GM10266 (cell line): Measurements from ENCODE around the gene PHYHIPL.

ENCODE experiments used
- DNase-seq: peaks from one replicate; pipeline ENCODE4 v3.0.0; 2012; ENCODE audit errors: extremely low spot score
- CTCF ChIP-seq: IDR thresholded peaks from 2 replicates; pipeline ENCODE4 v1.5.1; 2012; ENCODE audit warnings: mild to moderate bottlenecking, low read depth; ENCODE audit not compliant: control insufficient read depth, insufficient read depth; ENCODE audit errors: missing control alignments

Gene PHYHIPL

DNA sequence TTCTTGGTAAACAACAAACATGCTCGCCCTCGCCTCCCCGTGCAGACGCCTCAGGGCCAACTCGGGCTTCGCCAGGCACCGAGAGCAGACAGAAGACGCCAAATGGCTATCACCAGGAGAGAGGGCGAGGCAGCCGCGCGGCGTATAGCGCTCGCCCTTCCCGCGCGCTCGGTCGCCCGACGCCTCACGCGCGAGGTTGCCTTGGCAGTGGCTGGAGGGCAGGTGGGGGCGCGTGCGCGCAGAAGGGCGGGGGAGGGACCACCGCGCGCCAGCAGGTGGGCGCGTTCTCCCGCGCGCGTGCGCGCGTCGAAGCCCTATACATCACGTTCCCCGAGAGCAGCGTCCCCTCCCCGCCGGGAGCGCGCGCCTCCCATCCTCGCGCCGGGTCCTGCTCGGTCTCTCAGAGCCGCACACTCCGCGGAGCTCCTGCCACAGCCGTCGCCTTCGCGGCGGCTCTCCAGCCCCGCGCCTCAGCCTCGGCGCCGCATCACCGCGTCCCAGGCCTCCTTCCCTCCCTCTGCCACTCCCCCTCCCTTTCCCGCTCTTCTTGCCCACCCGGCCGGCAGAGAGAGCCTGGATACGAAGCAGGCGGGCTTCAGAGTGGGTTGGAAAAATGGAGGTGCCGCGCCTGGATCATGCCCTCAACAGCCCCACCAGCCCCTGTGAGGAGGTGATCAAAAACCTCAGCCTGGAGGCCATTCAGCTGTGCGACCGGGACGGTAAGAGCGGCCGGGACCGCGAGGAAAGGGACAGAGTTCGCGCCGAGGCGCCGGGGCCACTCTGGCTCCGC, at the start of gene PHYHIPL:
Gene PHYHIPL, plus strand, starts transcription at position 403 of the 790 bp plus-strand sequence. Its CDS starts 211 bp downstream, at position 614.
- no peak for DNase-seq
- TF ChIP-seq CTCF, result no peak

GRCh38 chr10:59126991-59127390, 49.5 kb upstream of the PHYHIPL start:
- DNase-seq, result no peak

GRCh38 chr10:59127991-59128390, 48.5 kb upstream of the PHYHIPL start:
- DNase-seq, result no peak
- TF ChIP-seq CTCF, result no peak

More at GRCh38 chr10:59126991-59127390, 49.5 kb upstream of the PHYHIPL start:
- TF ChIP-seq CTCF, result no peak

DNA sequence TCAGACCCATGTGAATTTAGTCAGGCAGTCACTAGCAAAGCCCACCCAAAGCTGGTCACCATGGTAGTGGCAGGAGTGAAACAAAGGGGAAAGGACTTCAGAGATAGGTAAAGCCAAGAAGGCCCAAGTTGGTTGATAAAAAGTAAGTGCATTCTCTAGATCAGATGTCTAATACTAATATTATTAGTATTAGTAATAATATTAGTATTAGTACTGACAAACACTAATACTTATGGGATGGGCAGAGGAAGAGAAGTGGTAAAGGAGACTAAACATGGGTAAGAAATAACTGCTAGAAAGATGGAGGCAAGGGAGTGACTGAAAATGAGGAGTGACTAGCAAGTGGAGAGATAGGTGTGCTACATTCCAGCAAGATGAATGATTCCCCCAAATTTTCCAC, 46.6 kb upstream of the PHYHIPL start:
- no peak for DNase-seq
- TF ChIP-seq CTCF, result no peak

GRCh38 chr10:59131666-59132065, 44.8 kb upstream of the PHYHIPL start:
- TF ChIP-seq CTCF, result no peak
- DNase-seq, result no peak

DNA sequence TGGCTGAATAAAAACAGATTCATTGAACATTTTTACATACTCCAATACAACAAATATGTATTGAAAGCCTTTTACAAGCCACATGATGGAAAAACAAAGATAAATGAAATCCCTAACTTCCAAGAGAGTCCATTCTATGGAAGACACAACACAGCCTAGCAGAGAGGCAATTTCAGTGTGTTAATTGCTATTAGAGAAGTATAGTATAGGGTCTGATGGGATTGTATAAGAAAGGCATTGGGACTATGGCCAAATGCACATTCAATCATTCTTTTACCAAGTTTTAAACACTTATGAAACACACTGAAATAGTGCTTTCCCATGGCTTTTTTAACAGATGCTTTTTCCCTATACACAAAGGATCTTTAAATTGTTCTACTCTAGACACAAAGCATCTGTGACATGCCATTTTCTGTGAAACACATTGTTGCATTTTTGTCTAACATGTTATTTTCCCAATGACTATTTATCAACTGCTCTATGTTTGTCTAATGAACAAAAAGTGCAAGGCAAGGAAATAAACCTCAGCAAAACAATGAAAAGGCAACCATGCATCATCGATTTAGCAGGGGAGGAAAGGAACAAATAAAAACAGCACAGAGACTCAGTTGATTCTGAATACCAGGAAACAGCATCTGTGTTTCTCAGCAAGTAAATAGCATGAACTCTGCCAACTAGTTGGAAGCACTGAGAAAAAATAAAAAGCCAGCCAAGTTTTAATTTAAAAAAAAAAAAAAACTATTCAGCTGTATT, 42.4 kb upstream of the PHYHIPL start:
- no peak for DNase-seq
- TF ChIP-seq CTCF, result no peak

- no peak for TF ChIP-seq CTCF
- DNase-seq, result no peak
Observed at GRCh38 chr10:59134785-59135184, 41.7 kb upstream of the PHYHIPL start.
